MM.1S (cell line): ENCODE measurements around the gene DIS3L2.

ENCODE experiments used
- DNase-seq: peaks from one replicate; pipeline ENCODE4 v3.0.0-alpha.2; 2015
- H2AFZ ChIP-seq: fragments of 300-600 bp; sonication (generic); 2 replicates; pipeline ENCODE4 v1.6.0; 2016; ENCODE audit warnings: antibody characterized with exemption, low read length
- H3F3A ChIP-seq: fragments of 300-600 bp; sonication (generic); 2 replicates; pipeline ENCODE4 v1.6.1; 2016; ENCODE audit warnings: mild to moderate bottlenecking, antibody characterized with exemption, low read length, moderate library complexity, mixed read lengths; ENCODE audit not compliant: insufficient read depth
- H3K27ac ChIP-seq: fragments of 300-600 bp; sonication (generic); 2 replicates; pipeline ENCODE4 v1.5.1; 2016; ENCODE audit warnings: mild to moderate bottlenecking, low read length
- H3K27me3 ChIP-seq: fragments of 300-600 bp; sonication (generic); replicated peaks from 2 replicates; pipeline ENCODE4 v1.6.0; 2016; ENCODE audit warnings: low read length; ENCODE audit not compliant: insufficient read depth
- H3K36me3 ChIP-seq: fragments of 300-600 bp; sonication (generic); replicated peaks from 2 replicates; pipeline ENCODE4 v1.6.1; 2016; ENCODE audit warnings: mild to moderate bottlenecking, low read length, mixed read lengths; ENCODE audit not compliant: insufficient read depth
- H3K4me1 ChIP-seq: fragments of 300-600 bp; sonication (generic); 2 replicates; pipeline ENCODE4 v1.6.1; 2016; ENCODE audit warnings: low read length, mixed read lengths
- H3K4me2 ChIP-seq: fragments of 300-600 bp; sonication (generic); 2 replicates; pipeline ENCODE4 v1.6.0; 2016; ENCODE audit warnings: low read depth, low read length
- H3K4me3 ChIP-seq: fragments of 300-600 bp; sonication (generic); 2 replicates; pipeline ENCODE4 v1.5.1; 2016; ENCODE audit warnings: low read length, mixed read lengths
- H3K79me2 ChIP-seq: fragments of 300-600 bp; sonication (generic); 2 replicates; pipeline ENCODE4 v1.6.1; 2016; ENCODE audit warnings: mixed run types, low read length, mixed read lengths
- H3K9ac ChIP-seq: fragments of 300-600 bp; sonication (generic); 2 replicates; pipeline ENCODE4 v1.6.1; 2016; ENCODE audit warnings: low read length, mixed read lengths
- H3K9me2 ChIP-seq: fragments of 300-600 bp; sonication (generic); replicated peaks from 2 replicates; pipeline ENCODE4 v1.6.1; 2016; ENCODE audit warnings: mild to moderate bottlenecking, low read length, mixed read lengths; ENCODE audit not compliant: insufficient read depth
- H3K9me3 ChIP-seq: fragments of 300-600 bp; sonication (generic); replicated peaks from 2 replicates; pipeline ENCODE4 v1.6.1; 2016; ENCODE audit warnings: mild to moderate bottlenecking, low read length, mixed read lengths; ENCODE audit not compliant: insufficient read depth
- H4K20me1 ChIP-seq: fragments of 300-600 bp; sonication (generic); 2 replicates; pipeline ENCODE4 v1.6.1; 2016; ENCODE audit warnings: mild to moderate bottlenecking, low read length, moderate library complexity, mixed read lengths; ENCODE audit not compliant: insufficient read depth
- EZH2 ChIP-seq: fragments of 300-600 bp; sonication (generic); optimal IDR thresholded peaks from 2 replicates; pipeline ENCODE3; 2017; ENCODE audit warnings: low read depth, mild to moderate bottlenecking, antibody characterized with exemption, low read length, mixed read lengths
- EZH2phosphoT487 ChIP-seq: fragments of 300-600 bp; sonication (generic); IDR thresholded peaks from 2 replicates; pipeline ENCODE4 v1.6.1; 2018; ENCODE audit warnings: antibody characterized with exemption, low read length
- TF ChIP-seq, protein P1 (sequence below): fragments of 300-600 bp; sonication (generic); IDR thresholded peaks from 2 replicates; pipeline ENCODE4 v1.5.1; 2016; ENCODE audit warnings: antibody characterized with exemption, low read length, mixed read lengths

DIS3L2 gene

DNA sequence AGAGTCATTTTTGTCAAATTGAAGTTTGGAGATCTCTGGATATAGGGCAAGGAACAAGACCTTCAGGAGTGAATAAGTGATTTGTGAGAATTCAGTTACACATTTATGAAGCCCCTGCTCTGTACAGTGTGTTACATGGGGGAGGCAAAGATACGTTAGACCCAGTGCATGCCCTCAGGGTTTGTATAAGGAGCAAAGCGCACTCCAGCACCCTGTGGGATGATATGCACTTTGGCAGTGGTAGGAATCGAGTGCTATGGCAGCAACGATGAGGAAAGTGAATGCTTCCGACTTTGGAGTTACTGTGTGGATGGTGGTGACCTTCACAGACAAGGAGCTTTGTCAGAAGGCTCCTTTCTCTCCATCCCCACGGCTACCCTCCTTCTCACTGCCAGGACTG, 342.7 kb downstream of the DIS3L2 start:
- H4K20me1 ChIP-seq, result no peaks in the 10 kb centered on the region
- H3K4me1 ChIP-seq, result no peaks in the 10 kb centered on the region
- no peak overlapping the region for H2AFZ ChIP-seq
- H3K4me3 ChIP-seq, result no peak overlapping the region
- no peaks in the 10 kb centered on the region for H3K79me2 ChIP-seq
- no peak overlapping the region for H3K4me2 ChIP-seq
- no peaks in the 10 kb centered on the region for H3K27me3 ChIP-seq
- TF ChIP-seq EZH2, result no peak
- TF ChIP-seq, protein P1, sequence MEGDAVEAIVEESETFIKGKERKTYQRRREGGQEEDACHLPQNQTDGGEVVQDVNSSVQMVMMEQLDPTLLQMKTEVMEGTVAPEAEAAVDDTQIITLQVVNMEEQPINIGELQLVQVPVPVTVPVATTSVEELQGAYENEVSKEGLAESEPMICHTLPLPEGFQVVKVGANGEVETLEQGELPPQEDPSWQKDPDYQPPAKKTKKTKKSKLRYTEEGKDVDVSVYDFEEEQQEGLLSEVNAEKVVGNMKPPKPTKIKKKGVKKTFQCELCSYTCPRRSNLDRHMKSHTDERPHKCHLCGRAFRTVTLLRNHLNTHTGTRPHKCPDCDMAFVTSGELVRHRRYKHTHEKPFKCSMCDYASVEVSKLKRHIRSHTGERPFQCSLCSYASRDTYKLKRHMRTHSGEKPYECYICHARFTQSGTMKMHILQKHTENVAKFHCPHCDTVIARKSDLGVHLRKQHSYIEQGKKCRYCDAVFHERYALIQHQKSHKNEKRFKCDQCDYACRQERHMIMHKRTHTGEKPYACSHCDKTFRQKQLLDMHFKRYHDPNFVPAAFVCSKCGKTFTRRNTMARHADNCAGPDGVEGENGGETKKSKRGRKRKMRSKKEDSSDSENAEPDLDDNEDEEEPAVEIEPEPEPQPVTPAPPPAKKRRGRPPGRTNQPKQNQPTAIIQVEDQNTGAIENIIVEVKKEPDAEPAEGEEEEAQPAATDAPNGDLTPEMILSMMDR, result no peak
- no peak for TF ChIP-seq EZH2phosphoT487
- no peak for DNase-seq
- H3K9me2 ChIP-seq, result no peaks in the 10 kb centered on the region
- H3K27ac ChIP-seq, result no peak overlapping the region
- H3K36me3 ChIP-seq, result no peaks in the 10 kb centered on the region
- H3K9me3 ChIP-seq, result no peaks in the 10 kb centered on the region
- H3F3A ChIP-seq, result no peaks in the 10 kb centered on the region
- no peak overlapping the region for H3K9ac ChIP-seq

DNA sequence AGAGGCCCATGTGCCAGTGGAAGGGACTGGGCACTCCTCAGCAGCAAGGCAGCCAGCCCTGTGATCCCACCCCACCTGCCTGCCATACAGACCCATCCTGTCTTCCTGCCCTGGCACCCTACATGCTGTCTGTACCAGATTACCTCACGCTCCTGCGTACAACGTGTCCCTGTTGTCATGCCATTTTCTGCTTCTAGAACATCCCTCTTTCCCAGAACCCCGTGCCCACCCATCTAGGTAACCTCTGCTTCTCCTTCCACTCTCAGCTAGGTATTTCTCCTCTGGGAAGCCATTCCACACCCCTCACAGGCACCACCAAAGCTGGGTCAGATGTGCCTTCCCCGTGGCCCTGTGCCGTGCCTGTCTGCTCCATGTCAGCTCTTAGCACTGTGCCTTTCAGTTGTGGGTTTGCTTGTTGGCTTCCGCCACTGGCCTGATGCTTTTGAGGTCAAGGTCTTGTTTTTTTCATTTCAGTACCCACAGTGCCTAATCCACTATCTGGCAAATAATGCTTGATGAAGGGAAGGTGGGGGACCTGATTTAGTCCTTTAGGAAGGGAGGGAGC, 345.3 kb downstream of the DIS3L2 start:
- Histone ChIP-seq H3K36me3 (no peaks in the 10 kb centered on the region), H3K79me2 (no peaks in the 10 kb centered on the region), H3K4me1 (no peaks in the 10 kb centered on the region), H3K4me3 (no peak overlapping the region), H4K20me1 (no peaks in the 10 kb centered on the region), H3K4me2 (no peak overlapping the region), H3F3A (no peaks in the 10 kb centered on the region), H3K27me3 (no peaks in the 10 kb centered on the region), H3K9me2 (no peaks in the 10 kb centered on the region), H2AFZ (no peak overlapping the region), H3K9me3 (no peaks in the 10 kb centered on the region), H3K9ac (no peak overlapping the region), H3K27ac (no peak overlapping the region)
- TF ChIP-seq EZH2 (no peak), EZH2phosphoT487 (no peak)
- TF ChIP-seq, protein P1, result no peak
- no peak for DNase-seq

DNA sequence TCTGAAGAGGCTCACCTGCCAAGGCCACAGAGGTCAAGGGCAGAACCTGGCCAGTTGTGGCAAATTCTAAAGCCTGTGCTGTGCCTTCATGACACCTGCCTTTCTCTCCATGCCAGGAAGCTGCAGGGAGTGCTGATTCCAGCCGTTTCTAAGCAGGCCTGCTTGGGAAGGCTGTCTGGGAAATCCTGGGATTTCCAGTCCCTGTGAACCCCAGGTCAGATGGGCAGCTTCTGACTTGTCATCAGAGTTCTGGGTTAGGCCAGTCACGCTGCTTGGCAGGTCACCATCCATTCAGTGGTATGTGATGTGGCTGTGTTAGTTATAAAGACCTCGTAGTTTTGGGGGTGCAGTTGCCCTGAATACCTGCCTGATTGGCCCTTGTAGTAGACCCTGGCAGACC, 346.3 kb downstream of the DIS3L2 start:
- no peaks in the 10 kb centered on the region for H3K9me3 ChIP-seq
- no peaks in the 10 kb centered on the region for H3F3A ChIP-seq
- H3K9me2 ChIP-seq, result no peaks in the 10 kb centered on the region
- H2AFZ ChIP-seq, result no peak overlapping the region
- no peaks in the 10 kb centered on the region for H3K4me1 ChIP-seq
- no peak for TF ChIP-seq EZH2phosphoT487
- no peak for TF ChIP-seq EZH2
- H3K4me2 ChIP-seq, result no peak overlapping the region
- no peak overlapping the region for H3K4me3 ChIP-seq
- no peaks in the 10 kb centered on the region for H3K36me3 ChIP-seq
- DNase-seq, result no peak
- H3K27ac ChIP-seq, result no peak overlapping the region
- H4K20me1 ChIP-seq, result no peaks in the 10 kb centered on the region
- no peaks in the 10 kb centered on the region for H3K27me3 ChIP-seq
- H3K9ac ChIP-seq, result no peak overlapping the region
- no peaks in the 10 kb centered on the region for H3K79me2 ChIP-seq

DNA sequence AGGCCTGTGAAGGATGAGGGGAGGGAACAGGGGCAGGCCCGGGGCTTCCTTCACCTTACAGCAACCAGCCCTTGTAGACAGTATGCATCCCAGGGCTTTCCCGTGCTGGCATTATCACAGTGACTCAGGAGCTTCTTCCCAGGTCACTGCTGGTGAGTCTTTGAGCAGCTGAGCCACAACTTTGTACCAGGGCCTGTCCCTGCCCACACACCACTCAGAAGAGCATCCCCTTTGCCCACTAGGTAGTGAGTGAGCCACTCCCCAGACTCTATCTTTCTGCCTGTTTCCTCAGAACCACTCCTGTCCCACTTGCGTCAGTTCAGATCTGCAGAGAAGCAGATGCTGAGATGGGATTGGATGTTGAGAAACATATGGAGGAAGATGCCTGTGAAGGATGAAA, 347.5 kb downstream of the DIS3L2 start:
- Histone ChIP-seq H4K20me1 (no peaks in the 10 kb centered on the region), H3K4me3 (no peak overlapping the region), H3K4me1 (0 out of 2 replicates have a peak, but pooled peaks cover under 1% of the 10 kb centered on the region), H3K9me3 (no peaks in the 10 kb centered on the region), H2AFZ (no peak overlapping the region), H3K9ac (no peak overlapping the region), H3K4me2 (no peak overlapping the region), H3F3A (peaks cover under 1% of the 10 kb centered on the region; the same call in 1 of the 2 replicates), H3K9me2 (no peaks in the 10 kb centered on the region), H3K27me3 (no peaks in the 10 kb centered on the region), H3K36me3 (no peaks in the 10 kb centered on the region), H3K27ac (no peak overlapping the region), H3K79me2 (no peaks in the 10 kb centered on the region)
- TF ChIP-seq EZH2phosphoT487 (no peak), EZH2 (no peak)
- TF ChIP-seq, protein P1, result no peak
- no peak for DNase-seq
